Stomach (tissue), 9 donors: ENCODE measurements around the gene SLC24A3. TPM values are rescaled to one million over a fixed set of nuclear protein-coding genes. Genes with fewer than 3 reads are reported as not detected.

Experiments used
- DNase-seq, 2 donors: peaks; one replicate each; pipeline versions ENCODE4 v3.0.0 to v3.0.0-alpha.2; 2013 to 2019
- H3K27ac ChIP-seq, 5 donors: fragments of 200-600 bp in 4 of 5; sonication (generic) in 4 of 5; one replicate each; pipeline ENCODE4 v1.5.1; 2013 to 2019; ENCODE audit warnings: mild to moderate bottlenecking in 1 of 5, moderate library complexity in 1 of 5
- H3K27me3 ChIP-seq, 3 donors: fragments of 200-600 bp; sonication (generic); one replicate each; pipeline ENCODE4 v1.5.1; 2017 to 2019; ENCODE audit warnings: mixed run types in 1 of 3
- H3K36me3 ChIP-seq, 4 donors: fragments of 200-600 bp; sonication (generic); 1 replicate in 3 of 4; 2 replicates in 1 of 4; pipeline ENCODE4 v1.5.1; 2016 to 2019
- H3K4me1 ChIP-seq, 4 donors: fragments of 200-600 bp; sonication (generic); one replicate each; pipeline ENCODE4 v1.5.1; 2016 to 2019
- H3K4me3 ChIP-seq, 4 donors: fragments of 200-600 bp; sonication (generic) in 3 of 4; one replicate each; pipeline ENCODE4 v1.5.1; 2016 to 2019; ENCODE audit warnings: mild to moderate bottlenecking in 1 of 4
- H3K9me3 ChIP-seq, 4 donors: fragments of 200-600 bp; sonication (generic); one replicate each; pipeline ENCODE4 v1.5.1; 2016 to 2019
- CTCF ChIP-seq, 7 experiments: fragments of 450-650 bp in 4 of 7; fragments of 200-600 bp in 3 of 7; sonication (generic) in 3 of 7; IDR thresholded peaks; one replicate each; pipeline ENCODE4 v1.5.1; 2016 to 2019; ENCODE audit warnings: antibody characterized with exemption in 7 of 7, control low read depth in 2 of 7, mild to moderate bottlenecking in 1 of 7
- EP300 ChIP-seq: sonication (generic); formaldehyde crosslinking; IDR thresholded peaks from one replicate; pipeline ENCODE4 v1.6.1; 2017; ENCODE audit warnings: antibody characterized with exemption
- POLR2A ChIP-seq, 4 donors: fragments of 450-650 bp; IDR thresholded peaks; one replicate each; pipeline ENCODE4 v1.6.1; 2016; ENCODE audit warnings: antibody characterized with exemption in 4 of 4, control low read depth in 2 of 4, mild to moderate bottlenecking in 1 of 4, moderate library complexity in 1 of 4
- POLR2AphosphoS5 ChIP-seq, 3 donors: sonication (generic); formaldehyde crosslinking; IDR thresholded peaks; one replicate each; pipeline ENCODE4 v1.6.1; 2016; ENCODE audit warnings: antibody characterized with exemption in 3 of 3
- WGBS, 5 donors: extraction: QIAGEN DNeasy Blood & Tissue Kit in 3 of 5; methylation state at CpG; one replicate each; pipeline versions ENCODE4 v1.1.5 to v1.1.7; 2013 to 2018; 5-methylcytosine and 5-hydroxymethylcytosine counted together
- intact Hi-C: fragments of 100-400 bp; cut with DNase I; formaldehyde crosslinking; loops from one replicate; pipeline ENCODE4 v1.15.1; 2023; ENCODE audit warnings: low total_unique reads
- polyA plus RNA-seq, 3 donors: library from polyadenylated mRNA; stranded (reverse); fragments of 200-250 nt; gene quantifications; one replicate each; pipeline ENCODE4 v1.2.3, GENCODE V29; 2013
- total RNA-seq, 5 donors: library from RNA; depleted of rRNA; stranded (reverse); fragments of >200 nt; gene quantifications; one replicate each; pipeline versions ENCODE4 v1.1.0 to v1.2.3, GENCODE V29; 2014 to 2016
- donor health status: healthy with polysubstance abuse.
- donor health status: Bipolar disorder and iron deficiency.
- donor health status: healthy.

SLC24A3 gene
- total and polyA plus RNA-seq, 8 donors: 1.8 to 9.0 (median 4.5) TPM

- intact Hi-C loops: no loop called here
- no peak overlapping the region for H3K27ac ChIP-seq
- H3K36me3 ChIP-seq: no peaks in the 10 kb centered on the region
- peaks cover 0 to 9% (median 5%) of the 10 kb centered on the region in 4 donors for H3K4me1 ChIP-seq
- DNase-seq: no peak
- no peaks in the 10 kb centered on the region for H3K27me3 ChIP-seq
- H3K9me3 ChIP-seq: peaks cover 0 to 6% (median 0%) of the 10 kb centered on the region in 4 donors
- no peak for TF ChIP-seq POLR2A (IDR thresholded peaks at IDR 0.05)
- no peak for TF ChIP-seq EP300
- no peak for TF ChIP-seq CTCF (IDR thresholded peaks at IDR 0.05)
- no peak for TF ChIP-seq POLR2AphosphoS5 (IDR thresholded peaks at IDR 0.05)
- H3K4me3 ChIP-seq: no peak overlapping the region
- 92 to 95% (median 93%) methylated on average over 2 of the region's 2 CpGs for WGBS, 5 donors
These were observed 434.5 kb downstream of the SLC24A3 start for GRCh38 chr20:19646963-19647362.

- Histone ChIP-seq H3K36me3 (no peaks in the 10 kb centered on the region), H3K27ac (no peak overlapping the region), H3K27me3 (no peaks in the 10 kb centered on the region), H3K4me1 (peaks cover 0 to 9% (median 5%) of the 10 kb centered on the region in 4 donors), H3K4me3 (no peak overlapping the region), H3K9me3 (peaks cover 0 to 6% (median 0%) of the 10 kb centered on the region in 4 donors)
- intact Hi-C loops: no loop called here
- no peak for DNase-seq
- TF ChIP-seq POLR2AphosphoS5 (IDR thresholded peaks at IDR 0.05) (no peak), POLR2A (IDR thresholded peaks at IDR 0.05) (no peak), EP300 (no peak), CTCF (IDR thresholded peaks at IDR 0.05) (no peak)
- WGBS, 5 donors: 83 to 93% (median 88%) methylated on average over 2 of the region's 2 CpGs
These were observed 435.6 kb downstream of the SLC24A3 start for GRCh38 chr20:19648024-19648423.

GRCh38 chr20:19649041-19649440 lies 436.6 kb downstream of the SLC24A3 start:
- Histone ChIP-seq H3K36me3 (no peaks in the 10 kb centered on the region), H3K4me1 (peaks cover 0 to 7% (median 5%) of the 10 kb centered on the region in 4 donors), H3K4me3 (no peak overlapping the region), H3K27ac (no peak overlapping the region), H3K27me3 (no peaks in the 10 kb centered on the region), H3K9me3 (peaks cover 0 to 6% (median 0%) of the 10 kb centered on the region in 4 donors)
- 62 to 83% (median 75%) methylated on average over 3 of the region's 3 CpGs for WGBS, 5 donors
- DNase-seq: no peak
- no peak for TF ChIP-seq POLR2AphosphoS5 (IDR thresholded peaks at IDR 0.05)
- TF ChIP-seq POLR2A (IDR thresholded peaks at IDR 0.05): no peak
- TF ChIP-seq CTCF (IDR thresholded peaks at IDR 0.05): no peak
- no peak for TF ChIP-seq EP300
- intact Hi-C loops: no loop called here

- DNase-seq: peak in 1 of 2 donors; percentile 17
- Histone ChIP-seq H3K27me3 (no peaks in the 10 kb centered on the region), H3K4me3 (no peak overlapping the region), H3K27ac (no peak overlapping the region), H3K4me1 (no peaks in the 10 kb centered on the region), H3K9me3 (peaks cover 0 to 6% (median 0%) of the 10 kb centered on the region in 4 donors), H3K36me3 (peaks cover 0 to 9% (median 0%) of the 10 kb centered on the region in 4 donors)
- intact Hi-C loops: no loop called here
- TF ChIP-seq CTCF (IDR thresholded peaks at IDR 0.05): no peak
- no peak for TF ChIP-seq EP300
- TF ChIP-seq POLR2AphosphoS5 (IDR thresholded peaks at IDR 0.05): no peak
- TF ChIP-seq POLR2A (IDR thresholded peaks at IDR 0.05): no peak
- WGBS, 5 donors: 42 to 56% (median 47%) methylated on average over 5 of the region's 5 CpGs
These were observed 440.2 kb downstream of the SLC24A3 start for GRCh38 chr20:19652591-19653026.
